GM20000 (cell line): ENCODE results near the gene RS1.

Experiments used
- DNase-seq: peaks from one replicate; pipeline ENCODE4 v3.0.0; 2012; ENCODE audit warnings: low spot score
- CTCF ChIP-seq: IDR thresholded peaks from 2 replicates; pipeline ENCODE4 v1.5.1; 2012; ENCODE audit warnings: mild to moderate bottlenecking, control low read depth; ENCODE audit errors: extremely low read depth, missing control alignments

The RS1 gene

GRCh38 chrX:18598413-18598812, 73.5 kb downstream of the RS1 start:
- no peak for DNase-seq
- no peak for TF ChIP-seq CTCF

GRCh38 chrX:18596096-18596495, 75.8 kb downstream of the RS1 start:
- no peak for TF ChIP-seq CTCF
- DNase-seq: no peak

GRCh38 chrX:18594079-18594478, 77.8 kb downstream of the RS1 start:
- TF ChIP-seq CTCF: no peak
- no peak for DNase-seq

GRCh38 chrX:18591834-18592233, 80.1 kb downstream of the RS1 start:
- TF ChIP-seq CTCF: no peak
- no peak for DNase-seq
